Measurements from ENCODE around the gene PRR15L.
"Not testable (repeated sequence)": the region's sequence is repeated elsewhere in the genome, so short reads cannot be mapped to it uniquely, and the experiment has no call there.

Gene PRR15L

GRCh38 chr17:47989159-47989558 lies 31.5 kb upstream of the PRR15L start:
- no peak for DNase-seq (ENCODE audit: low read depth in 2 of 3, low spot score in 2 of 3)

- not testable (repeated sequence) for DNase-seq (ENCODE audit: low read depth in 2 of 3, low spot score in 2 of 3)
Measured at GRCh38 chr17:47988445-47988844, 30.8 kb upstream of the PRR15L start.

- no peak for DNase-seq (ENCODE audit: low read depth in 2 of 3, low spot score in 2 of 3)
Measured at GRCh38 chr17:47987240-47987835, 29.7 kb upstream of the PRR15L start.

- DNase-seq (ENCODE audit: low read depth in 2 of 3, low spot score in 2 of 3), result no peak
Measured at GRCh38 chr17:47986520-47986919, 28.8 kb upstream of the PRR15L start.

GRCh38 chr17:47983492-47984223 lies 26.0 kb upstream of the PRR15L start:
- DNase-seq (ENCODE audit: low read depth in 2 of 3, low spot score in 2 of 3), result no peak

- DNase-seq (ENCODE audit: low read depth in 2 of 3, low spot score in 2 of 3), result no peak
Measured at GRCh38 chr17:47982645-47983390, 25.1 kb upstream of the PRR15L start.

GRCh38 chr17:47982091-47982617 lies 24.5 kb upstream of the PRR15L start:
- DNase-seq (ENCODE audit: low read depth in 2 of 3, low spot score in 2 of 3), result no peak

GRCh38 chr17:47981462-47981861 lies 23.8 kb upstream of the PRR15L start:
- DNase-seq (ENCODE audit: low read depth in 2 of 3, low spot score in 2 of 3), result no peak

- DNase-seq (ENCODE audit: low read depth in 2 of 3, low spot score in 2 of 3), result no peak
Measured at GRCh38 chr17:47980541-47980940, 22.9 kb upstream of the PRR15L start.

- DNase-seq (ENCODE audit: low read depth in 2 of 3, low spot score in 2 of 3), result peak in 2 of 3 experiments; percentile 8 to 10
Measured at GRCh38 chr17:47978324-47978723, 20.6 kb upstream of the PRR15L start.

- no peak for DNase-seq (ENCODE audit: low read depth in 2 of 3, low spot score in 2 of 3)
Measured at GRCh38 chr17:47975823-47976205, 18.1 kb upstream of the PRR15L start.

GRCh38 chr17:47975189-47975822 lies 17.6 kb upstream of the PRR15L start:
- DNase-seq (ENCODE audit: low read depth in 2 of 3, low spot score in 2 of 3), result no peak

GRCh38 chr17:47973541-47973940 lies 15.9 kb upstream of the PRR15L start:
- DNase-seq (ENCODE audit: low read depth in 2 of 3, low spot score in 2 of 3), result no peak

GRCh38 chr17:47970725-47971499 lies 13.2 kb upstream of the PRR15L start, which contains the start of gene CDK5RAP3:
Gene CDK5RAP3, plus strand, starts transcription at chr17:47971113. Its CDS starts 34 bp downstream, at chr17:47971147.
- DNase-seq (ENCODE audit: low read depth in 2 of 3, low spot score in 2 of 3), result peak; percentile 96 to 100 (median 96)

GRCh38 chr17:47969930-47970724 lies 12.4 kb upstream of the PRR15L start:
- no peak for DNase-seq (ENCODE audit: low read depth in 2 of 3, low spot score in 2 of 3)

GRCh38 chr17:47968836-47969235 lies 11.2 kb upstream of the PRR15L start:
- no peak for DNase-seq (ENCODE audit: low read depth in 2 of 3, low spot score in 2 of 3)

GRCh38 chr17:47967607-47968252 lies 10.0 kb upstream of the PRR15L start:
- DNase-seq (ENCODE audit: low read depth in 2 of 3, low spot score in 2 of 3), result no peak

GRCh38 chr17:47966079-47966519 lies 8.4 kb upstream of the PRR15L start:
- no peak for DNase-seq (ENCODE audit: low read depth in 2 of 3, low spot score in 2 of 3)

GRCh38 chr17:47964856-47965255 lies 7.2 kb upstream of the PRR15L start:
- no peak for DNase-seq (ENCODE audit: low read depth in 2 of 3, low spot score in 2 of 3)

All from activated CD8-positive, alpha-beta memory T cell treated with anti-CD3 and anti-CD28 coated beads for 48 hours (primary cell).